WERI-Rb-1 (cell line): ENCODE data around the gene ZMYND8.

ENCODE experiments used
- DNase-seq: peaks from one replicate; pipeline ENCODE4 v3.0.0-alpha.2; 2020
- H3K27ac ChIP-seq: fragments of 250-450 bp; sonication (Bioruptor Pico); 2 replicates; pipeline ENCODE4 v1.5.1; 2020; ENCODE audit warnings: mild to moderate bottlenecking, moderate library complexity
- H3K27me3 ChIP-seq: fragments of 250-450 bp; sonication (Bioruptor Pico); 2 replicates; pipeline ENCODE4 v1.5.1; 2021; ENCODE audit warnings: mild to moderate bottlenecking, low read depth, moderate library complexity; ENCODE audit not compliant: insufficient read depth, severe bottlenecking
- H3K36me3 ChIP-seq: fragments of 250-450 bp; sonication (Bioruptor Pico); 2 replicates; pipeline ENCODE4 v1.5.1; 2020; ENCODE audit warnings: mild to moderate bottlenecking, moderate library complexity
- H3K4me3 ChIP-seq: 2 replicates; pipeline ENCODE4 v1.5.1; 2011; ENCODE audit warnings: low read depth, mild to moderate bottlenecking, control low read depth, low read length
- H3K9me3 ChIP-seq: fragments of 250-450 bp; sonication (Bioruptor Pico); 2 replicates; pipeline ENCODE4 v1.5.1; 2021; ENCODE audit warnings: mild to moderate bottlenecking, moderate library complexity; ENCODE audit not compliant: severe bottlenecking
- TF ChIP-seq, protein P1 (sequence below): IDR thresholded peaks from 2 replicates; pipeline ENCODE4 v1.5.1; 2011; ENCODE audit warnings: low read depth, mild to moderate bottlenecking, control low read depth, inconsistent platforms, low read length

ZMYND8 gene

DNA sequence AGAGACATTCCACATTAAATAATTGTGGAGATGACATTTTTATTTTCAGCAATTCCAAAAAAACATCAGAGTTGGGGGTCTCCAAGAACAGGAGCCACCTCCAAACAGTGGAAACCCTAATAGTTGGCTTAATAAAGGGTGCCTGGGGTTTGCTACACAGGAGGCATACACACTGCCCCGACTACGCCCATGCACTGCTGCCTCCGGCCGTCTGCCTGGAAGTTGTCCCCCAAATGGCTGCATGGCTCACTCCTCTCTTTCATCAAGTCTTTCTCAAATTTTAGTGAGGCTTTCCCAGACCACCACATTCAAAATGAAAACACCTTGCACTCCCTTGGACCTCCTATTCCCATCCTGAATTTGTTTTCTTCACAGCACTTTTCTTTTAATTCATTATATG is 58.8 kb downstream of the ZMYND8 start:
- Histone ChIP-seq H3K36me3 (peaks cover 81% of the 10 kb centered on the region), H3K4me3 (no peak overlapping the region), H3K27ac (no peak overlapping the region), H3K9me3 (no peaks in the 10 kb centered on the region), H3K27me3 (no peaks in the 10 kb centered on the region)
- TF ChIP-seq, protein P1, sequence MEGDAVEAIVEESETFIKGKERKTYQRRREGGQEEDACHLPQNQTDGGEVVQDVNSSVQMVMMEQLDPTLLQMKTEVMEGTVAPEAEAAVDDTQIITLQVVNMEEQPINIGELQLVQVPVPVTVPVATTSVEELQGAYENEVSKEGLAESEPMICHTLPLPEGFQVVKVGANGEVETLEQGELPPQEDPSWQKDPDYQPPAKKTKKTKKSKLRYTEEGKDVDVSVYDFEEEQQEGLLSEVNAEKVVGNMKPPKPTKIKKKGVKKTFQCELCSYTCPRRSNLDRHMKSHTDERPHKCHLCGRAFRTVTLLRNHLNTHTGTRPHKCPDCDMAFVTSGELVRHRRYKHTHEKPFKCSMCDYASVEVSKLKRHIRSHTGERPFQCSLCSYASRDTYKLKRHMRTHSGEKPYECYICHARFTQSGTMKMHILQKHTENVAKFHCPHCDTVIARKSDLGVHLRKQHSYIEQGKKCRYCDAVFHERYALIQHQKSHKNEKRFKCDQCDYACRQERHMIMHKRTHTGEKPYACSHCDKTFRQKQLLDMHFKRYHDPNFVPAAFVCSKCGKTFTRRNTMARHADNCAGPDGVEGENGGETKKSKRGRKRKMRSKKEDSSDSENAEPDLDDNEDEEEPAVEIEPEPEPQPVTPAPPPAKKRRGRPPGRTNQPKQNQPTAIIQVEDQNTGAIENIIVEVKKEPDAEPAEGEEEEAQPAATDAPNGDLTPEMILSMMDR = no peak
- DNase-seq = no peak

DNA sequence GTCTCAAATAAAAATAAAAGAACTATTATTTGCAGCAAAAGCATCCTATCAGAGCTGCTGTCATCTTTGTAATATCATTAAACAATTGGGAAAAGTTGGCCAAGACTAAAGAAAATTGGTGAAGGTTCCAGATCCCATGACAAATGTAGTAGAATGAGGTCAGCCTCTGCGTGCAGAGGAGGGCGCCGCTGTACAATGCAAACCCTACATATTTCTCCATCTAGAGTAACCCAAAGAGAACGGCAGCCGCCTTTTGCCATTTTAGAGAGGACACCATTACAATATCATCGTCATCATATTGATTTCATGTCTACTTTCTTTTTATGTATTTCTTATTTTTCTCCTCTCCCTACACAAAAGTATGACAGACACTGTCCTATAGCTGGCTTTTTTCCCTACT is 59.5 kb downstream of the ZMYND8 start:
- Histone ChIP-seq H3K4me3 (no peak overlapping the region), H3K36me3 (peaks cover 79% of the 10 kb centered on the region), H3K27me3 (no peaks in the 10 kb centered on the region), H3K9me3 (no peaks in the 10 kb centered on the region), H3K27ac (no peak overlapping the region)
- no peak for DNase-seq
- TF ChIP-seq, protein P1 = peak; percentile 19; the same call in 1 of the 2 replicates

DNA sequence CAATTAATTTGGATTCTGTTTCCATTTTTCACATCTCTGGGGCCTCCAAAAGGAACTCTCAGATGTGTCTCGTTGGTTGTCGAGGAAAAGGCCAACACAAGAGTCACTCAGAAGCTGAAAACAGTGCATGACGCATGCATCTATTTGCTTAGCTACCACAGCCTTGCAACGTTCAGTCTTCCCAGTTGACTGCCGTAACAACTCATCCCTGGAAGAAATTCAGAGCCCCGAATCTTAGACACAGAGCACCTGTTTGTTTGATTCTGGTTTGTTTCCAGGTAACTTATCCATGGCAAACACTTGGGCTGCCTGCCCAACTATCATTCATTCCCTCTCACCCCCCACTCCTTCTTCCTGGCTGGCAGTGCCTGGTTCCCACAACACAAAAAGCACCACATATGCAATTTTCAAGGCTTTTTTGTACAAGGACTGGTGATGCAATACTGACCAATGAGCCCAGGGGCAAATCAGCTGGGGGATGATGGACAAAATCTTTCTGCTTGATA is 60.5 kb downstream of the ZMYND8 start:
- TF ChIP-seq, protein P1 = no peak
- Histone ChIP-seq H3K27me3 (no peaks in the 10 kb centered on the region), H3K27ac (no peak overlapping the region), H3K36me3 (peaks cover 82% of the 10 kb centered on the region), H3K9me3 (no peaks in the 10 kb centered on the region), H3K4me3 (no peak overlapping the region)
- DNase-seq = no peak

DNA sequence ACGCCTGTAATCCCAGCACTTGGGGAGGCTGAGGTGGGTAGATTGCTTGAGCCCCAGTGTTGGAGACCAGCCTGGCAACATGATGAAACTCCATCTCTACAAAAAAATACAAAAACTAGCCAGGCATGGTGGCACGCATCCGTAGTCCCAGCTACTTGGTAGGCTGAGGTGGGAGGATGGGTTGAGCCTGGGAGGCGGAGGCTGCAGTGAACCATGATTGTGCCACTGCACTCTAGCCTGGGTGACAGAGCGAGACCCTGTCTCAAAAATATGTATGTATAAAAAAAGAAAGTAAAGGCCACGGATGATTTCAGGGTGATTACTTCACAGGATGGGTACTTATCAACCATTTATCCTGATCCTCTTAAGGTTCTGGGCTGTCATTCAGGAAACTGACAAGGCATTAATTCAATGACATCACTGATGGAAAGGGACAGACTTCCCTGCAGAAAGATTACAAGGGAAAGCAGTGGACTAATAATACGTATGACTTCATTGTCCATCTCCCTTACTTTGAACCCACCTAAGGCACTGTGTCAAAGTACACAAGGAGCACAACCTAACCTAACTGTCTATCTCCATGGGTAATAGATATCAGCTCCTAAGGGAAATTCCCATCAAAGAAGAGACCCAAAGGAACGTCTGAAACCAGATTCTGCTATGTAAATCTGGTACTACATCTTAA is 61.2 kb downstream of the ZMYND8 start:
- Histone ChIP-seq H3K27ac (no peak overlapping the region), H3K36me3 (peaks cover 80% of the 10 kb centered on the region)
- TF ChIP-seq, protein P1 = no peak

DNA sequence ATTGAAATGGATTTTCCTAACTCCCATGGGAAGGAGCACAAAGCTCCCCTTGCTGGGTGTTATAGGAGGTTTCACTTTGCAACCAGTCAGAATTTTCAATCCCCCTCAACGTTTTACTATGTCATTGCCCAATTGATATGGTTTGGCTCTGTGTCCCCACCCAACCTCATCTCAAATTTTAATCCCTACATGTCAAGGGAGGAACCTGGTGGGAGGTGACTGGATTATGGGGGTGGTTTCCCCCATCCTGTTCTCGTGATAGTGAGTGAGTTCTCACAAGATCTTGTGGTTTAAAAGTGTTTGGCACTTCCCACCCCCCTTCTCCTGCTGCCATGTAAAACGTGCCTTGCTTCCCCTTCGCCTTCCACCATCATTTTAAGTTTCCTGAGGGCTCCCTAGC is 62.9 kb downstream of the ZMYND8 start:
- Histone ChIP-seq H3K9me3 (no peaks in the 10 kb centered on the region), H3K27ac (no peak overlapping the region), H3K27me3 (no peaks in the 10 kb centered on the region), H3K4me3 (no peak overlapping the region), H3K36me3 (peaks cover 83% of the 10 kb centered on the region)
- TF ChIP-seq, protein P1 = no peak
- no peak for DNase-seq

More for the DNA sequence above, 61.2 kb downstream of the ZMYND8 start:
- no peaks in the 10 kb centered on the region for H3K27me3 ChIP-seq
- no peak for DNase-seq
- no peak overlapping the region for H3K4me3 ChIP-seq
- no peaks in the 10 kb centered on the region for H3K9me3 ChIP-seq

DNA sequence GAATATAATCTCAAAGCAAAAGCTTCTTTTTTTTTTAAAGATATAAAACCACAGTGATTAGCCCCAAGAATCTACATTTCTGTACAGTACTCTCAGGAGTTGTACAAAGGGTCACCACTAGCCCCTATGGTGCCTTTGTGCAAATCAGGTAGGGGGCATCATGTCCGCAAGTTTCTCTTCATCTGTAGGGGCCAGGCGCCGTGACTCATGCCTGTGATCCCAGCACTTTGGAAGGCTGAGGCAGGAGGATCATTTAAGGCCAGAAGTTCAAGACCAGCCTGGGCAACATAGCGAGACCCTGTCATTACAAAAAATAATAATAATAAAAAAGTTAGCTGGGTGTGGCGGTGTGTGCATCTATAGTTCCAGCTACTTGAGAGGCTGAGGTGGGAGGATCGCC is 63.9 kb downstream of the ZMYND8 start:
- Histone ChIP-seq H3K4me3 (no peak overlapping the region), H3K36me3 (peaks cover 83% of the 10 kb centered on the region), H3K27ac (no peak overlapping the region), H3K9me3 (no peaks in the 10 kb centered on the region), H3K27me3 (no peaks in the 10 kb centered on the region)
- TF ChIP-seq, protein P1 = no peak
- no peak for DNase-seq
